Measurements from ENCODE around the gene MFN2.
"Not testable (repeated sequence)": the region's sequence is repeated elsewhere in the genome, so short reads cannot be mapped to it uniquely, and the experiment has no call there.

The MFN2 gene

GRCh38 chr1:11999236-11999635, 19.0 kb downstream of the MFN2 start:
- ATAC-seq = no peak

GRCh38 chr1:12001249-12001917, 21.1 kb downstream of the MFN2 start:
- DNase-seq (peak; percentile 68), ATAC-seq (no peak)

More at GRCh38 chr1:11999236-11999635, 19.0 kb downstream of the MFN2 start:
- DNase-seq = no peak

GRCh38 chr1:12001996-12002493, 21.8 kb downstream of the MFN2 start:
- no peak for ATAC-seq
- no peak for DNase-seq

GRCh38 chr1:12003762-12004161, 23.5 kb downstream of the MFN2 start:
- ATAC-seq = no peak
- no peak for DNase-seq

- ATAC-seq (no peak), DNase-seq (no peak)
Measured at GRCh38 chr1:12005488-12006166, 25.4 kb downstream of the MFN2 start.

- DNase-seq = no peak
Measured at GRCh38 chr1:12006167-12006921, 26.1 kb downstream of the MFN2 start.

GRCh38 chr1:12007204-12007603, 27.0 kb downstream of the MFN2 start:
- no peak for ATAC-seq
- DNase-seq = no peak

More at GRCh38 chr1:12006167-12006921, 26.1 kb downstream of the MFN2 start:
- ATAC-seq = no peak

- not testable (repeated sequence) for ATAC-seq
Measured at GRCh38 chr1:12008355-12008754, 28.1 kb downstream of the MFN2 start.

GRCh38 chr1:12009318-12009947, 29.2 kb downstream of the MFN2 start:
- DNase-seq = no peak
- ATAC-seq = no peak

More at GRCh38 chr1:12008355-12008754, 28.1 kb downstream of the MFN2 start:
- not testable (repeated sequence) for DNase-seq

- DNase-seq (no peak), ATAC-seq (no peak)
Measured at GRCh38 chr1:12010746-12011570, 30.7 kb downstream of the MFN2 start.

GRCh38 chr1:12011998-12012397, 31.8 kb downstream of the MFN2 start:
- no peak for DNase-seq
- no peak for ATAC-seq

- no peak for DNase-seq
- no peak for ATAC-seq
Measured at GRCh38 chr1:12012560-12013316, 32.5 kb downstream of the MFN2 start.

- DNase-seq (no peak), ATAC-seq (no peak)
Measured at GRCh38 chr1:12014141-12014991, 34.1 kb downstream of the MFN2 start.

- no peak for DNase-seq
- ATAC-seq = no peak
Measured at GRCh38 chr1:12015001-12015491, 34.8 kb downstream of the MFN2 start.

GRCh38 chr1:12015499-12015898, 35.3 kb downstream of the MFN2 start:
- DNase-seq (no peak), ATAC-seq (no peak)

GRCh38 chr1:12016182-12016581, 35.9 kb downstream of the MFN2 start:
- ATAC-seq (no peak), DNase-seq (no peak)

GRCh38 chr1:12019858-12020509, 39.7 kb downstream of the MFN2 start:
- ATAC-seq (no peak), DNase-seq (no peak)

- no peak for ATAC-seq
- DNase-seq = no peak
Measured at GRCh38 chr1:12021616-12022015, 41.4 kb downstream of the MFN2 start.

GRCh38 chr1:12022036-12022435, 41.8 kb downstream of the MFN2 start:
- no peak for DNase-seq
- ATAC-seq = no peak
